SU-DHL-6 (cell line): ENCODE data around the gene EFTUD2.

ENCODE experiments used
- CTCF ChIP-seq: fragments of 200-600 bp; sonication (generic); IDR thresholded peaks from one replicate; pipeline ENCODE4 v1.5.1; 2017; ENCODE audit warnings: antibody characterized with exemption, mild to moderate bottlenecking, low read length, moderate library complexity; ENCODE audit not compliant: insufficient read depth, poor library complexity, severe bottlenecking
- EZH2phosphoT487 ChIP-seq: fragments of 200-600 bp; sonication (generic), shearing (Covaris generic); conservative IDR thresholded peaks from 2 replicates; pipeline ENCODE4 v1.6.1; 2018; ENCODE audit warnings: mild to moderate bottlenecking, antibody characterized with exemption, low read length, moderate library complexity, mixed read lengths

- TF ChIP-seq CTCF, result no peak
- TF ChIP-seq EZH2phosphoT487, result no peak
Measured at GRCh38 chr17:44850612-44851011, 48.6 kb downstream of the EFTUD2 start.
